ENCODE data around the gene CD79B. TPM values are rescaled to one million over a fixed set of nuclear protein-coding genes. Genes with fewer than 3 reads are reported as not detected.

CD79B gene
- total and polyA plus RNA-seq, 2 experiments from 2014 or later = 1.3 to 2.5 TPM

DNA sequence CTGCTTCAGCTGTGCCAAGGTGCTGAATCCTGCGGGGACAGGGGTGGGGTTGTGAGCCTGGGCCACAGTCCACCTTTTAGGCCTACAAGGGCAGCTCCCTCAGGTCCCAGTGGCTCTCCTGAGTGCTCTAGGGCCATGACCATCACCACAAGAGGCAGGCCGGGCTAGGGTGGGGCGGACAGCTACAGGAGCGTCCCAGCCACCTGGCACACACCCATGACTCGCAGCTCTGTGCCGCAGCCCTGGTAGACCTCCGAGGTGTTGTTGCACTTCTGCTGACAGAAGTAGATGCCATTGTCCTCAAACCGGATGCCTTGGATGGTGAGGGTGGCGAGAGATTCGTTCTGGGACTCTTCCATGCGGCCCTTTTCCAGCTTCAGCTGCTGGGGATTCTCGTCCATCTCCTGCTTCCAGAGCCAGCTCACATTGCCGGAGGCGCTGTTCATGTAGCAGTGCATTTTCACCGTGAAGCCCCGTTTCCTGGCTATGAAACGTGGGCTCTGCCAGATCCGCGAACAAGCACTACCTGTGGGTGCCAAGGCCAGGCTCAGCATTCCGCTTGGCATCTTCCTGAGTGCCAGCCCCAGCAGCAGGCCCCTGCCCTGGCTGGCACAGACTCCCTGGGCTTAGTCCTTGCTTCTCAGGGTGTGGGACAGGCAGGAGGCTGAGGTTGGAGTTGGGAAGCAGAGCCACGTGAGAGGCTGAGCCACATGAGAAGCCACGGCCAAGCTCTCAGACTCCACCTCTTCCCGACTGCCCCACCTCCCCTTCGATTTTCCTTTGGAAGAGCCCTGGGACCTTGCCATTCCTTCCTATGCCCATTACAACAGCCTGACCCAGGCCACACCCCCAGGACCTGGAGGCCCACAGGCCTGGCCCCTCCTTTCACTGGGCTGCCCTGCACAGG lies 2.0 kb downstream of the CD79B start (continued):
- TF ChIP-seq, protein P1, sequence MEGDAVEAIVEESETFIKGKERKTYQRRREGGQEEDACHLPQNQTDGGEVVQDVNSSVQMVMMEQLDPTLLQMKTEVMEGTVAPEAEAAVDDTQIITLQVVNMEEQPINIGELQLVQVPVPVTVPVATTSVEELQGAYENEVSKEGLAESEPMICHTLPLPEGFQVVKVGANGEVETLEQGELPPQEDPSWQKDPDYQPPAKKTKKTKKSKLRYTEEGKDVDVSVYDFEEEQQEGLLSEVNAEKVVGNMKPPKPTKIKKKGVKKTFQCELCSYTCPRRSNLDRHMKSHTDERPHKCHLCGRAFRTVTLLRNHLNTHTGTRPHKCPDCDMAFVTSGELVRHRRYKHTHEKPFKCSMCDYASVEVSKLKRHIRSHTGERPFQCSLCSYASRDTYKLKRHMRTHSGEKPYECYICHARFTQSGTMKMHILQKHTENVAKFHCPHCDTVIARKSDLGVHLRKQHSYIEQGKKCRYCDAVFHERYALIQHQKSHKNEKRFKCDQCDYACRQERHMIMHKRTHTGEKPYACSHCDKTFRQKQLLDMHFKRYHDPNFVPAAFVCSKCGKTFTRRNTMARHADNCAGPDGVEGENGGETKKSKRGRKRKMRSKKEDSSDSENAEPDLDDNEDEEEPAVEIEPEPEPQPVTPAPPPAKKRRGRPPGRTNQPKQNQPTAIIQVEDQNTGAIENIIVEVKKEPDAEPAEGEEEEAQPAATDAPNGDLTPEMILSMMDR (conservative IDR thresholded peaks at IDR 0.05; ENCODE audit: low read depth in 2 of 2) = no peak
- TF ChIP-seq ZNF114 (CRISPR knock-in tag; IDR thresholded peaks at IDR 0.05) = no peak
- TF ChIP-seq, protein P2, sequence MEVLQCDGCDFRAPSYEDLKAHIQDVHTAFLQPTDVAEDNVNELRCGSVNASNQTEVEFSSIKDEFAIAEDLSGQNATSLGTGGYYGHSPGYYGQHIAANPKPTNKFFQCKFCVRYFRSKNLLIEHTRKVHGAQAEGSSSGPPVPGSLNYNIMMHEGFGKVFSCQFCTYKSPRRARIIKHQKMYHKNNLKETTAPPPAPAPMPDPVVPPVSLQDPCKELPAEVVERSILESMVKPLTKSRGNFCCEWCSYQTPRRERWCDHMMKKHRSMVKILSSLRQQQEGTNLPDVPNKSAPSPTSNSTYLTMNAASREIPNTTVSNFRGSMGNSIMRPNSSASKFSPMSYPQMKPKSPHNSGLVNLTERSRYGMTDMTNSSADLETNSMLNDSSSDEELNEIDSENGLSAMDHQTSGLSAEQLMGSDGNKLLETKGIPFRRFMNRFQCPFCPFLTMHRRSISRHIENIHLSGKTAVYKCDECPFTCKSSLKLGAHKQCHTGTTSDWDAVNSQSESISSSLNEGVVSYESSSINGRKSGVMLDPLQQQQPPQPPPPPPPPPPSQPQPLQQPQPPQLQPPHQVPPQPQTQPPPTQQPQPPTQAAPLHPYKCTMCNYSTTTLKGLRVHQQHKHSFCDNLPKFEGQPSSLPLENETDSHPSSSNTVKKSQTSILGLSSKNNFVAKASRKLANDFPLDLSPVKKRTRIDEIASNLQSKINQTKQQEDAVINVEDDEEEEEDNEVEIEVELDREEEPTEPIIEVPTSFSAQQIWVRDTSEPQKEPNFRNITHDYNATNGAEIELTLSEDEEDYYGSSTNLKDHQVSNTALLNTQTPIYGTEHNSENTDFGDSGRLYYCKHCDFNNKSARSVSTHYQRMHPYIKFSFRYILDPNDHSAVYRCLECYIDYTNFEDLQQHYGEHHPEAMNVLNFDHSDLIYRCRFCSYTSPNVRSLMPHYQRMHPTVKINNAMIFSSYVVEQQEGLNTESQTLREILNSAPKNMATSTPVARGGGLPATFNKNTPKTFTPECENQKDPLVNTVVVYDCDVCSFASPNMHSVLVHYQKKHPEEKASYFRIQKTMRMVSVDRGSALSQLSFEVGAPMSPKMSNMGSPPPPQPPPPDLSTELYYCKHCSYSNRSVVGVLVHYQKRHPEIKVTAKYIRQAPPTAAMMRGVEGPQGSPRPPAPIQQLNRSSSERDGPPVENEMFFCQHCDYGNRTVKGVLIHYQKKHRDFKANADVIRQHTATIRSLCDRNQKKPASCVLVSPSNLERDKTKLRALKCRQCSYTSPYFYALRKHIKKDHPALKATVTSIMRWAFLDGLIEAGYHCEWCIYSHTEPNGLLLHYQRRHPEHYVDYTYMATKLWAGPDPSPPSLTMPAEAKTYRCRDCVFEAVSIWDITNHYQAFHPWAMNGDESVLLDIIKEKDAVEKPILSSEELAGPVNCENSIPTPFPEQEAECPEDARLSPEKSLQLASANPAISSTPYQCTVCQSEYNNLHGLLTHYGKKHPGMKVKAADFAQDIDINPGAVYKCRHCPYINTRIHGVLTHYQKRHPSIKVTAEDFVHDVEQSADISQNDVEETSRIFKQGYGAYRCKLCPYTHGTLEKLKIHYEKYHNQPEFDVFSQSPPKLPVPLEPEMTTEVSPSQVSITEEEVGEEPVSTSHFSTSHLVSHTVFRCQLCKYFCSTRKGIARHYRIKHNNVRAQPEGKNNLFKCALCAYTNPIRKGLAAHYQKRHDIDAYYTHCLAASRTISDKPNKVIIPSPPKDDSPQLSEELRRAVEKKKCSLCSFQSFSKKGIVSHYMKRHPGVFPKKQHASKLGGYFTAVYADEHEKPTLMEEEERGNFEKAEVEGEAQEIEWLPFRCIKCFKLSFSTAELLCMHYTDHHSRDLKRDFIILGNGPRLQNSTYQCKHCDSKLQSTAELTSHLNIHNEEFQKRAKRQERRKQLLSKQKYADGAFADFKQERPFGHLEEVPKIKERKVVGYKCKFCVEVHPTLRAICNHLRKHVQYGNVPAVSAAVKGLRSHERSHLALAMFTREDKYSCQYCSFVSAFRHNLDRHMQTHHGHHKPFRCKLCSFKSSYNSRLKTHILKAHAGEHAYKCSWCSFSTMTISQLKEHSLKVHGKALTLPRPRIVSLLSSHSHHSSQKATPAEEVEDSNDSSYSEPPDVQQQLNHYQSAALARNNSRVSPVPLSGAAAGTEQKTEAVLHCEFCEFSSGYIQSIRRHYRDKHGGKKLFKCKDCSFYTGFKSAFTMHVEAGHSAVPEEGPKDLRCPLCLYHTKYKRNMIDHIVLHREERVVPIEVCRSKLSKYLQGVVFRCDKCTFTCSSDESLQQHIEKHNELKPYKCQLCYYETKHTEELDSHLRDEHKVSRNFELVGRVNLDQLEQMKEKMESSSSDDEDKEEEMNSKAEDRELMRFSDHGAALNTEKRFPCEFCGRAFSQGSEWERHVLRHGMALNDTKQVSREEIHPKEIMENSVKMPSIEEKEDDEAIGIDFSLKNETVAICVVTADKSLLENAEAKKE (CRISPR knock-in tag; IDR thresholded peaks at IDR 0.05) = no peak

- no peaks in the 10 kb centered on the region for H3K9me2 ChIP-seq (ENCODE audit: insufficient read depth)
- H2AFZ ChIP-seq = no peak overlapping the region
- Mint-ChIP-seq H3K27ac (no peak overlapping the region), H3K27me3 (ENCODE audit: insufficient read depth, low read depth, poor library complexity) (peaks cover 7% of the 10 kb centered on the region), H3K36me3 (ENCODE audit: low read depth) (no peaks in the 10 kb centered on the region), H3K4me3 (no peak overlapping the region), H3K4me1 (peaks cover 13% of the 10 kb centered on the region), H3K9me3 (no peaks in the 10 kb centered on the region)
- no peaks in the 10 kb centered on the region for H3K79me2 ChIP-seq (replicated peaks; ENCODE audit: insufficient read depth)
- no peak overlapping the region for H3K27ac ChIP-seq (ENCODE audit: low read depth)
- no peaks in the 10 kb centered on the region for H3K36me3 ChIP-seq (ENCODE audit: insufficient read depth)
- TF ChIP-seq EZH2phosphoT487 (IDR thresholded peaks at IDR 0.05; ENCODE audit: unreplicated experiment) (no peak), JUNB (IDR thresholded peaks at IDR 0.05; ENCODE audit: unreplicated experiment) (no peak), NANOG (IDR thresholded peaks at IDR 0.05; ENCODE audit: borderline replicate concordance) (no peak), CREB1 (CRISPR knock-in tag; IDR thresholded peaks at IDR 0.05; ENCODE audit: low read depth) (no peak)
- TF ChIP-seq, protein P1 (conservative IDR thresholded peaks at IDR 0.05; ENCODE audit: low read depth in 2 of 2) = no peak
- TF ChIP-seq, protein P3, sequence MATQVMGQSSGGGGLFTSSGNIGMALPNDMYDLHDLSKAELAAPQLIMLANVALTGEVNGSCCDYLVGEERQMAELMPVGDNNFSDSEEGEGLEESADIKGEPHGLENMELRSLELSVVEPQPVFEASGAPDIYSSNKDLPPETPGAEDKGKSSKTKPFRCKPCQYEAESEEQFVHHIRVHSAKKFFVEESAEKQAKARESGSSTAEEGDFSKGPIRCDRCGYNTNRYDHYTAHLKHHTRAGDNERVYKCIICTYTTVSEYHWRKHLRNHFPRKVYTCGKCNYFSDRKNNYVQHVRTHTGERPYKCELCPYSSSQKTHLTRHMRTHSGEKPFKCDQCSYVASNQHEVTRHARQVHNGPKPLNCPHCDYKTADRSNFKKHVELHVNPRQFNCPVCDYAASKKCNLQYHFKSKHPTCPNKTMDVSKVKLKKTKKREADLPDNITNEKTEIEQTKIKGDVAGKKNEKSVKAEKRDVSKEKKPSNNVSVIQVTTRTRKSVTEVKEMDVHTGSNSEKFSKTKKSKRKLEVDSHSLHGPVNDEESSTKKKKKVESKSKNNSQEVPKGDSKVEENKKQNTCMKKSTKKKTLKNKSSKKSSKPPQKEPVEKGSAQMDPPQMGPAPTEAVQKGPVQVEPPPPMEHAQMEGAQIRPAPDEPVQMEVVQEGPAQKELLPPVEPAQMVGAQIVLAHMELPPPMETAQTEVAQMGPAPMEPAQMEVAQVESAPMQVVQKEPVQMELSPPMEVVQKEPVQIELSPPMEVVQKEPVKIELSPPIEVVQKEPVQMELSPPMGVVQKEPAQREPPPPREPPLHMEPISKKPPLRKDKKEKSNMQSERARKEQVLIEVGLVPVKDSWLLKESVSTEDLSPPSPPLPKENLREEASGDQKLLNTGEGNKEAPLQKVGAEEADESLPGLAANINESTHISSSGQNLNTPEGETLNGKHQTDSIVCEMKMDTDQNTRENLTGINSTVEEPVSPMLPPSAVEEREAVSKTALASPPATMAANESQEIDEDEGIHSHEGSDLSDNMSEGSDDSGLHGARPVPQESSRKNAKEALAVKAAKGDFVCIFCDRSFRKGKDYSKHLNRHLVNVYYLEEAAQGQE (IDR thresholded peaks at IDR 0.05; ENCODE audit: unreplicated experiment) = no peak
- H3F3A ChIP-seq (replicated peaks; ENCODE audit: low read depth) = no peaks in the 10 kb centered on the region
- ATAC-seq (no peak), DNase-seq (ENCODE audit: low spot score) (no peak)
- peaks cover 14% of the 10 kb centered on the region; the same call in 1 of the 2 replicates for H3K4me1 ChIP-seq (ENCODE audit: insufficient read depth)
- H3K27me3 ChIP-seq (ENCODE audit: insufficient read depth) = no peaks in the 10 kb centered on the region
- H3K4me3 ChIP-seq = no peak overlapping the region
- no peaks in the 10 kb centered on the region for H4K20me1 ChIP-seq (replicated peaks; ENCODE audit: insufficient read depth)
- H3K4me2 ChIP-seq = no peak overlapping the region
Measured at GRCh38 chr17:63928966-63929695, 3.0 kb downstream of the CD79B start.

Measured in GM23338 (cell line).